ENCODE data around the gene KCNJ11. TPM values are rescaled to one million over a fixed set of nuclear protein-coding genes. Genes with fewer than 3 reads are reported as not detected.

Gene KCNJ11
- total RNA-seq, 1 donor from 2014 or later = 0.20 TPM

DNA sequence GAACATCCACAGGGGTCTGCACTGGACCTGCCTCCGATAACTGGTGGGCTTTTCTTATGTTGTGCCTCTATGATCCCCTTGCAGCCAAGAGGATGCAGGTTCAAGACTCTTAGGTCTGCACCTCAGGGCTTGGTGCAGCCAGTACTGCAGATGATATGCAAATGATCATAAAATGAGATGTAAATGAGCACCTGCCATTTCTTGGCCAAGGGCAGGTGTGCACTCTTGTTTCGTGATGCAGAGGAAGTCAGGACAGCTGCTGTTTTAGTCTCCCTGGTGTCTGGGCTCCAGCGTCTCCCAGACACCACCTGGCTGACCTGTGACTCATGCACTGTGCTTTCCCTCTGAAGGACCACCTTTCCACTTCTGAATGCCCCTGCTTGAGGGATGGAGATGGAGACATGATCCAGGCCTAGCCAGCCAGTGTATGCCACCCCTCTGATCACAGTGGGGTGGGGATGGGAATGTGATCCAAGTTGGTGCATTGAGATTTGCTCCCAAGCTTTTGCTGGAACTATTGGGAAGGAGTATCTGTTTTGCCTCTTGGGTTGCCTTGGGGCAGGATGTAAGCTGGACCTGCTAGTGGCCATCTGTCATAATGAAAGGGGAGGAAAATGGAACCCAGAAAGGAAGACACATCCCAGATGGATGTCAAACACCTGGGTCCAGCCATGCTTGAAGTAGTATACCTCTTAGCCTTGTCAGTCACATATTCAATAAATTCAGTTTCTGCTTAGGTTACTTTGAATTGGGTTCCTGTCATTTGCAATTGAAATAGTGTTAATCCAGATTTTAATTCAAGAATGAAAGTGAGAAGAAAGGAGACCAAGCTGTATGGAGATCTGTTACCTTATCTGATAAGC lies 3.3 kb upstream of the KCNJ11 start:
- no peak for DNase-seq (ENCODE audit: low read depth, low spot score)

DNA sequence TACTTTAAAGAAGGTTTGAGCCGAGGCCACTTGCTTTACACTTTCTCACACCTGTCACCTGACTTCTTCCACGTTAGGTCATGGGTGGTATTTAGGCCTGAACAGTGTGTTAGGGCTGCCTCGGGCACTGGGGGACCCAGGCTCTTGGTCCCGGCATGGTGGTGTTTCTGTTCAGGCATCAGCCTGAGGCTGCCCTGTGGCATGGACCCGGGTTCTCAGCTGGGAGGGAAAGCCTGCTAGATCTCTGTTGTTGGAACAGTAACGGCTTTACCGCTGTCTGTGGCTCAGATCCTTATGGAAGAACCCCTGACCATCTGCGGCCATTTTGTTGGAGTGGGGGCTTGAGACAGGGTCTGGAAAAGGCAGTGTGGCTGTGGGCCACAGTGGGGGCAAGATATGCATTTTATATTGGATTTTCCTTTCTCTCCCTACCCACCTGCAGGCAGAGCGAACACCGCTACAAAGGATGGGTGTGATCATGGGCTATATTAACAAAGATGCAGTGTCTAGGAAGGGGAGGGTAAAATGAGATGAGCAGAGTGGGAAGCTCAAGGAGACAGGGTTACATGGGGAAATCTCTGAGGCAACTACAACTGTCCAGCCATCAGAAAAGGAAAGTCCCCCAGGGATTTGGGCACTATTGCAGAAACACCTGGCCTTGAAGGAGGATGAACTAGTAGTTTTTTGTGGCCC lies 1.6 kb upstream of the KCNJ11 start:
- no peak for DNase-seq (ENCODE audit: low read depth, low spot score)

DNA sequence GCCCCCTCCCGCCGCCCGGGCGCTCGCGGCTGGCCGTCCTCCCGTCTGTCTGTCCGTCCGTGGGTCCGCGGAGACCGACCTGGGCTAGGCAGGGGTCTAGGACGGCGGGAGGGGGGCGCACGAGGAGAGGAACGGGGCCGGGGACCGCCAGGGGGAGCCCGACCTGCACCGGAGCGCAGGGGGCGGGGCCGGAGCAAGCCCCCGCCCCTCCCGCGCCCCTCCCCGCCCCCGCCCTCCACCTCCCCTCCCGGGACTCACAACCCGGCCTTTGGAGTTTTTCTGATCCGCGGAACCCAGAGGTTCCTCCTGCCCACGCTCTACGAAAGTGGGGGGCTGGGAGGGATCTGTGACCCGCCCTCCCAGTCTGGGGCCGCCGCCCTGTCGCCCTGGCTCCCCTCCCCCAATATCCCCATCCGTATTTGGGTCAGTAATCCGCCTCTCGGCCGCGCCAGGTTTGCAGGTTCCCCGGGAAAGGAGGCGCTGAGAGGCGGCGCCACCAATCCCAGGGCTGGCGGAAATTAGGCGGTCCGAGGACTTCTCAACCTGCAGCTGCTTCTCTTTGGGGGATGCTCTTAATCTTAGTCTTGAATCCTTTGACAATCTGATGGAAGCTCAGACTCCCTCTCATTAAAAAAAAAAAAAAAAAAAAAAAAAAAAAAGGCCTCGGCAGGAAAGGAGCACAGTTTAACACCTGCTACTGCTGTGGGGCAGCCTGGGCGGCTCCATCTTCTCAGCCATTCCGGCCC lies 925 bp upstream of the KCNJ11 start:
- DNase-seq (ENCODE audit: low read depth, low spot score) = no peak

DNA sequence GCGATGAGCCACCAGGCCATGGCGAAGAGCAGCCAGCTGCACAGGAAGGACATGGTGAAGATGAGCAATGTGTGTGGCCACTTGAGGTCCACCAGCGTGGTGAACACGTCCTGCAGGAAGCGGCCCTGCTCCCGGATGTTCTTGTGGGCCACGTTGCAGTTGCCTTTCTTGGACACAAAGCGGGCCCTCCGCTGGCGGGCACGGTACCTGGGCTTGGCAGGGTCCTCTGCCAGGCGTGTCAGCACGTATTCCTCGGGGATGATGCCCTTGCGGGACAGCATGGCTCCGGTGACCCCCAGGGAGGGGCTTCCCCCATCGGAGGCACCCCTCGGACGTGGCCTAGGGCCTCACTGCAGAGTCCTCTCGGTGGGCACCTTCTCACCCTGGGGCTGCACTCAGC lies 648 bp downstream of the KCNJ11 start:
- no peak for DNase-seq (ENCODE audit: low read depth, low spot score)

DNA sequence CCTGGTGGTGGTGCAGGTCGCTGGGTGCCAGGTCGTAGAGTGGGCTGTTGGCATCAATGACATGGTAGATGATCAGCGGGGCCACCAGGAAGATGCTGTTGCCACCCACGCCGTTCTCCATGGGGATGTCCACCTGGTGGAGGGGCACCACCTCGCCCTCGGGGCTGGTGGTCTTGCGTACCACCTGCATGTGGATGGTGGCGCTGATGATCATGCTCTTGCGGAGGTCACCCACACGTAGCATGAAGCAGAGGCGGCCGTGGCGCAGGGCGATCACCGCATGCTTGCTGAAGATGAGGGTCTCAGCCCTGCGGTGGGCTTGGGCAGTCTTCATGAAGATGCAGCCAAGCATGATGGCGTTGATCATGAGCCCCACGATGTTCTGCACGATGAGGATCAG lies 1.2 kb downstream of the KCNJ11 start:
- no peak for DNase-seq (ENCODE audit: low read depth, low spot score)

DNA sequence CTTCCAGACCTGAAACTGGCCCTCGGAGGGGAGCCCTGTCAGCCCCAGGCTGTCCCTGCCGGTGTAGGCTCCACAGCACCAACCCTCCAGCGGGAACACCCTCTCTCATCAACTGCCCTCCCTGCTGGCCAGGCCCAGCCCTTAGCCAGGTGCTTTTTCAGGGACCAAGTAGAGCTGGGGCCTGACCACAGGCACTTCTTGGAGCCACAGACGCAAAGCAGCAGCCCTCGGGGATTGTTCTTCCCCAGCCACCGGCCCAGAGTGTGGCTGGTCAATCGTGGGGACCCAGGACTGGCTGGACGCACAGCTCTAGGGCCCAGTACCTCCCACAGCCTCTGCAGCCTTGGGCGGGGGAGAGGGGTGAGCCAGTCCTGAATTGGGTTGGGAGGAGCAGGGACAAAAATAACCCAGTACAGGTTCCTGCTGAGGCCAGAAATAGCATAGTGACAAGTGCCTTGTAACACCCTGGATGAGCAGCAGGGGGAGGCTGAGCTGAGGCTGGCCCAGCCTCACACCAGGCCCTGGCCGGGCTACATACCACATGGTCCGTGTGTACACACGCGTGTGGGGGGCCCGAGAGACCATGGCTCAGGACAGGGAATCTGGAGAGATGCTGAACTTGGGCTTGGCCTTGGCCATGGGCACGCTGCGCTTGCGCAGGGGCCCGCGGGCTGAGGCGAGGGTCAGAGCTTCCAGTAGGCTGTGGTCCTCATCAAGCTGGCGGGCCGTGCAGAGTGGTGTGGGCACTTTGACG lies 2.0 kb downstream of the KCNJ11 start:
- DNase-seq (ENCODE audit: low read depth, low spot score) = no peak

DNA sequence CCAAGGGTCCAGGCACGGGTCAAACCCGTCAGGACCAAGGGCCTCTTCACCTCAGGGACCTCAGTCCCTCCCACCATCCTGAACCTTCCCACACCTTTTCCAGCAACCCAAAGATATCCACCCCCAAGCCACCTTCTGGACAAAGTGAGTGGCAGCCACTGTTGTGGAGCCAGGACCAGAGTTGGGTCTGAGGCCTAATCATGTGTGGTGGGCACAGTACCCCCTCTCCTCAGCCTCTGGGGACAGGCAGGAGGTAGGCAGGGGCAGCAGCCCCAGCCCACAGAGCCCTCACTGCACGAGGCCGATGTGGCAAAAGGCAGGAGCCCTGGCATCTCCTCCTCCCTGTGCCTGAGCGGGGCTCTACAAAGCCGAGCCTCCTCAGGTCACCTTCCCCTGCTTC lies 2.5 kb downstream of the KCNJ11 start:
- no peak for DNase-seq (ENCODE audit: low read depth, low spot score)

DNA sequence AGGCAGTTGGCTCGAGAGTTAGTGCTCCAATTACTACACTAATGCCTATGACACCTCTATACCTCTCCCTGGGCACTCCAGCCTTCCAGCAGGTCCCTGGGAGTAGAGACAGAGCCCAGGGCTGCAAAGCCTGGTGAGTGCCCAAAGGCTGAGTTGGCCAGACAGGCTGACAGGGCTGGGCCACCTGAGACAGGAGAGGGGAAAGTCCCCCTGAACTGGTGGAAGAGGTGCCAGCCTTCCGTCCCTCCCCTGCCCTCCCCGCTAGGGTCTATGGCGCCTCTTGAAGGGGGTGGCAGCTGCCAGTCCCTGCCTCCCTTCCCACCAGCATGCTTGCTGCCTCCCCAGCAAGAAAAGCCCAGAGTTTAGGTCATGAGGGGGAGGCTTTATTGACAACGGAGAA lies 3.0 kb downstream of the KCNJ11 start:
- no peak for DNase-seq (ENCODE audit: low read depth, low spot score)

DNA sequence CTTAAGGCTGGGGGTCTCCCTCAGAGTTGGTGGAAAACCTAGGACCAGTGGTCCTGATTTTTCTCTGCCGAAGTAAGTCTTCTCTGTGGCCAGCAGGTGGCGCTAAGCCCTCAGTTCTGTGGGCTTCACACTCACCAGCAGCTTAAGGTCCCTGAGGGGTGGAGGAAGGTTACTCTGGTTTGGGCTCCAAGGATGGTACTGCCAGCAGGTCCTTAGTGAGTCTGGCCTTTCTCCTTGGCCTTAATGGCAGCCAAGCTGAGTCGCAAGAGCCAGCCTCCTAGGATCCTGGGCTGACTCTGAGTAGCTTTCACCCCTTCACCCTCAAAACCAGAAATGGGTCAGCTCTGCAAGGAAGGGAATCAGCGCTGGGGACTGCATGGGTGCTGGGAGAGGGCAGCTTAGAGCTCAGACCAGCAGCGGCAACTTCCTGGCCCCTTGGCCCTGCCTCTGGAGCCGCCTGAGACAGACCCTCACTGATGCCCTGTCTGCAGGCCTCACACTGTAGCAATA lies 4.4 kb downstream of the KCNJ11 start:
- peak; percentile 60 for DNase-seq (ENCODE audit: low read depth, low spot score)

DNA sequence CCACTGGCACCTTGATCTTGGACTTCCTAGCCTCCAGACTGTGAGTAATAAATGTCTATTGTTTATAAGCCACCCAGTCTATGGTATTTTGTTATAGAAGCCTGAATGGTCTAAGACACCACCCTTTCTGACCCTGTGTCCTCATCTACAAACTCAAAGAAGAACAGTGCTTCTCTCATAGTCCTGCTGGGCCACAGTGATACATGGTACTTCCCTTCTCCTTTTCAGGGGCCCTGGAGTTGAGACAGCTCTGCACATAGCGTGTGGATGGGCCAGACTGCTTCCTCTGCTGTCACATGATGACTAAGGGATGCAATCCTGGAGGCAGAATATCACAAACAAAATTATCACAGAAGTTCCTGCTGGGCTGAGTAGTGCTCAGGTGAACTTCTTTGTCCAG lies 5.0 kb downstream of the KCNJ11 start:
- DNase-seq (ENCODE audit: low read depth, low spot score) = no peak

DNA sequence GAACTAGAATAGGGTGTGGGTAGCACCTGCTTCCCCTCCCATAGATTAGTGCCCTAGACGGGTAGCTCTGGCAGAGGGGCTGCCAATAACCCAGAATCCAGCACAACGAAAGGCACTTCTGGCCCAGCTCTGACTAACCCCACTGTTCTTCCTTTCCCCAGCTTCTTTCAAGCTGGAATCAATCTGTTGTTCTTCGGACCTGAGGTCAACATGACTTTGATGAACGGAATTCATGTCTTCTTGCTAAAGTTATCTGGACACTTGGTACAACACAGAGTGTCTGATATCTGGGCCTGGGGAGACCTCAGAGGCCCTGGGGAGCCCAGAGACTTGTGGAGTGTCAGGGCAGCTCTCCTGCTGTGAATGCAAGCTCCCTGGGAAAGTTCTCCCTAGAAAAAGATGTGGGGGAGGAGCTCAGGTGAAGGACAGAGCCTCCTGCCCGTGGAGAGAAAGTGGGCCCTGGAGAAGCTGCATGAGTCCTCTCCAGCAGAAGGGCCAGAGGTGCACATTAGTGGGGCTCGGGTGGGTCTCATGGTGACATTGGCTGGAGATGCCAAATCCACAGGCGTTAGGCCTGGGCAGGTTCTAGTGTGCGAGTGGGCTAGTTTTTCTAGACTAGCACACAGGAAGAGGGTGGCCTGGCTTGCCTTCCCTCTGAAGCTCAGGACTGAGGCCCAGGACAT lies 6.3 kb downstream of the KCNJ11 start:
- DNase-seq (ENCODE audit: low read depth, low spot score) = no peak

DNA sequence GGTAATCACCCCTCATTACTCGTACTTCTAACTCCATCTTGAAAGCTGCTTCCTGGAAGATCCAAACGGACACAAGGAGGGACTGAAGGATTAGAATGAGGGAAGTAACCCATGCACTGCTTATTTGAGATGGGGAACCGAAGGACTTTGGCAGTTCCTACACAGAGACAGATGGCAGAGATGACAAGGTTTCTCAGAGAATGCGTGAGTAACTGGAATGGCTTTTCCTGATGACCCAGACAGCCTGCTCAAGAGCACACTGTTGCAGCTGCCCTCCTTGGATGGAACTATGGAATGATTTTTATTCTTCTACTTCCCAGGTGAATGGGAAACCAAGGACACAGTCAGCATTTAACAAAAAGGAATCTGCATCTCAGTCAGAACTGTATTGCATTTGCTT lies 7.3 kb downstream of the KCNJ11 start:
- no peak for DNase-seq (ENCODE audit: low read depth, low spot score)

DNA sequence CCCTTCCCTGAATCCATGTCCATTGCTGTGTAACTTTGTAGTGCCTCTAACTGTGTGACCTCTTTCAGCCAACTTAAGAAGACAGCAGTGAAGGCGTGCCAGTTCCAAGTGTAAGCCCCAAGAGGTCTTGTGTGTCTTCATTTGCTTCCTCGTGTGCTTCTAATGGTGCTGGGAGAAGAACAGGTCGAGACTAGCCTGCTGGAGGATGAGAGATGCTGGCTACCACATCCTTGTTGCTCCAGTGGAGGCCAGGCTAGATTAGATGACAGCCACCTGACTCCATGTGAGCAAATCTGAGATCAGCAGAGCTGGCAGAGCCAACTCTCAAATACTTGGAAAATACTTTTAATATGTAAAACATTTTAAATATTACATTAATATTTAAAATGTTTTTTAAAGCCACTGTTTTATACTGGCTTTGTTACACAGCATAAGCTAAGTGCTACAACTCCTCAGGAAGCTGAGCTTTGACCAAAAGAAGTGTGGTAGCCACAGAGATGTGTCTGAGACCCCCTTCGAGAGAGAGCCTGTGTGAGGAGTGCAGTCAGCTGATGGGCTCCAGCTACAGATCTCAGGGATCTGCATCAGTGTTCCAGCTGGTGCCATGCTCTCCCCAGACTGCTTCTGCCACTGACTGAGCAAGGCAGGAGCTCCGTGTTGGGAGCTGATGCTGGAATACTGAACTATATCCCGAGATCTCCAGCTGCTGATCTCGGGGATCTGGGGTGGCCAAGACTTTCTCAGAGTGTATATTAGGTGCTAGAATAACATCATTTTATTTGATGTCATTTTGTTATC lies 8.9 kb downstream of the KCNJ11 start:
- no peak for DNase-seq (ENCODE audit: low read depth, low spot score)

DNA sequence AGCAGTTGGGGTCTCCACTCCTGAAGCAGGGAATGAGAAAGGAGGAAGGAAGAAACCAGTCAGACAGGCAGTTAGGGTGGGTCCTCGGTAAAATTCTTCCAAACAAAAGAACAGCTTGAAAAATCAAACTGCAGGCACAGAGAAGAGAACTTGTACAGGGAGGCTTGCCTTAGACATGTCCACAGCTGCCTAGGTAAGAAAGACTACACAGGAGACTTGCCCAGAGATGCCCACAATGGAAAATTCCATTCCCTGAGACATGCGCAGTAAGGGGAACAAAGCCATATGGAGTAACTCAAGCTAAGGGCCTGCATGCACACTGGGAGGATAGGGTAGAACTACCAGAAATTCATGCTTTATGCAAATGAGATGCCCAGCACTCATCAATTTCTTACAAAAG lies 9.8 kb downstream of the KCNJ11 start:
- no peak for DNase-seq (ENCODE audit: low read depth, low spot score)

DNA sequence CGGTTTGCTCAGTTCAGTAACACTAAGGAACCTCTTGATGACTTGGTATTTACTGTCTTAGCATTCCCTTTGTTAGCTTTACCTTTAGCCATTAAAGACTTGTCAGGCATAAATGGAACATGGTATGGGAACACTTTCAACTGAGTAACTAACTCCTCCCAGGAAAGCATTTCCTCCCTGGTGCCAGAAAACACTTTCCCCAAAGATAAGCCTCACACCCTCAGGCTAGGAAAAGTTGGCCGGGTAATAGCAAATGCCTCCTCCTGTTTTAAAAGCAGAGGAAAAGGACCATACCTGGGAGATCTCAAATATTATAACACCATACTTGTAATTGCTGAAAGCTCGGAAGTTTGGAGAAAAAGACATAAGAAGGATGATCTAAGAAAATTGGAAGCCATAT lies 12.0 kb downstream of the KCNJ11 start:
- DNase-seq (ENCODE audit: low read depth, low spot score) = no peak

DNA sequence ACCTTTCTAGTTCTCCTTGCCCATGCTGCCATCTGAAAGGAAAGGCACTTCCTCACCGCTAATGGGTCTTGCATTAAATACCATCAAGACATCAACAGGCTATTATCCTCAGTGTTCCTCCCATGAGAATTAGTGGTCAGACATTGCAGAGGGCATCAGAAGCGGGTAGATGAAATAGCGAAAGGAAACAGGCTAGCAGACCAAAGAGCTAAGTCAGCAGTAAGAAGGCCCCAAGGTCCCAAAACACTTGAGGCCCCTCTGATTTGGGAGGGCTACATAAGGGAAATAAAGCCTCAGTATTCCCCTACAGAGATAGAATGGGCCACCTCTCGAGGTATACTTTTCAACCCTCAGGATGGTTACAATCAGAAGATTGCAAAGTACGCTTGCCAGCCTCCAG lies 12.9 kb downstream of the KCNJ11 start:
- no peak for DNase-seq (ENCODE audit: low read depth, low spot score)

DNA sequence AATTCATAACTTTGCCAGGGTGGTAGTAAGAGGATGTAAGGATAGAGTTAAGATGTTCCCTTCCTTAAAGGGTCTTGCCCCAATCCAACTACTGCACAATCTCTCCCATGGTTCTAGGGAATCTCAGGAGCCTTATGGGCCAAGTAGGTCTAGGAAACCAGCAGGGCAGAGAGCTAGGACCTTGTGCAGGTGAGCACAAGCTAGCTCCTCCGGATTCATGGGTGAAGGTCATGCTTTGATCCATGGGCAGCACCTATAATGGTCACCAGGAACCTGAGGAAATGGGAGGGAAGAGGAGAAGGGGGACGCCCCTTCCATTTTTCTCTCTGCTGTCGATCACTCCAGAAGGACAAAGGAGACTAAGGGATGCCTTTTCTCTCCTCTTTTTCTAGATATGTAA lies 16.8 kb downstream of the KCNJ11 start:
- no peak for DNase-seq (ENCODE audit: low read depth, low spot score)

DNA sequence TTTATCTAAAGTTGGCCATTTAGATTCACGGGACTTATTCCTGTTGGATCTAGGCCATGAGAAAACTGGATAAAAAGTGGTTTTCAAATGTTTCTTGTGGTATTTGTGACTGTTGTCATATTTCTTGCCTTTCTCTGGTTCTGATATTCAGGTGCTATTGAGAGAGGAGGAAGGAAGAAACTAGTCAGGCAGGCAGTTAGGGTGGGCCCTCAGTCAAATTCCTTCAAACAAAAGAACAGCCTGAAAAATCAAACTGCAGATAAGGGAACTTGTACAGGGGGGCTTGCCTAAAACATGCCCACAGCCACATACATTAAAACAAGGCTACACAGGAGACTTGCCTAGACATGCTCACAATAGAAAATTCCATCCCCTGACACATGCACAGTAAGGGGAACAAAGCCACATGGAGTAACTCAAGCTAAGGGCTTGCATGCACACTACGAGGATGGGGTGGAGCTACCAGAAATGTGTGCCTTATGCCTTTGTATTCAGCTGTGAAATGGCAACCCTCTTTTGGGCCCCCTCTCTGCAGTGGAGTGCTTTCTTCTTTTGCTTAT lies 18.7 kb downstream of the KCNJ11 start:
- DNase-seq (ENCODE audit: low read depth, low spot score) = no peak

DNA sequence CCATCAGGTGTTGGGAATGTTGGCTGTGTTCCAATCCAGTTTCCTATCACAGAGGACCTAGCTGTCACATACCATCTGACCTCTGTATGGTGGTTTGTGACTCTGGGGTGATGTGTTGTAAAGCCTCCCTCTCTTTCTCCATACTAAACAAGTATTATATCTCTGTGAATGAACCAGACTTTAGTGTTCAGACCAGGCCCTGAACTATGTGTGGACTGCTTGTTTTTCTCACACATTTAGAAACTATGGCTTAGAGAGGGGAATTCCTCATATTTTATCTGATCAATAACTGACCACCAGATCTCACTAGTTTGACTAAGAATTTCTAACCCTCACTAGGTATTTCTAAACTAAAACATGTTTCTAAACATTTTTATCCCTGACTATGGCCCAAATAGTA lies 19.4 kb downstream of the KCNJ11 start:
- no peak for DNase-seq (ENCODE audit: low read depth, low spot score)

DNA sequence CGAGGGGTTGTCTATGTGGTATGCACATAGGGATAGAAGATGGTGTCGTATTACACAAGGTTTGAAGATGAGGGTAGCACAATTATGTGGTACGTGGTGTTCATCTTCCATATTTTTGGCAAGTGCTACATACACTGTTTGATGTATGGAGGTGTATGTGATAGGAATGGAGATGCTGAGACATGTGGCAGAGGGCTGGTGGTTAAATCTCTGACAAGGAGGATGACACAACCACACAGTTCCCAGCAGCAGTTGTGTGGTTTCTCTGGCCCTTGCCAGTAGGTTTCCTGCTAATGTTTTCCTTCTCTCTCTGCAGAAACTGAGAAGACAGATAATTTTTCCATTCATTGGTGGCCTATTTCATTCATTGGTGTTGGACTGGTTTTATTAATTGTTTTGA lies 19.9 kb downstream of the KCNJ11 start:
- DNase-seq (ENCODE audit: low read depth, low spot score) = no peak

All from pulmonary artery endothelial cell (primary cell).